GM21717 (cell line): ENCODE measurements around the gene MANSC4.

Experiments
- ATAC-seq: cut with Tn5 transposase; IDR thresholded peaks from one replicate; pipeline ENCODE4 v1.9.1; 2021; ENCODE audit warnings: mild to moderate bottlenecking, moderate library complexity; ENCODE audit not compliant: unreplicated experiment

The MANSC4 gene

DNA sequence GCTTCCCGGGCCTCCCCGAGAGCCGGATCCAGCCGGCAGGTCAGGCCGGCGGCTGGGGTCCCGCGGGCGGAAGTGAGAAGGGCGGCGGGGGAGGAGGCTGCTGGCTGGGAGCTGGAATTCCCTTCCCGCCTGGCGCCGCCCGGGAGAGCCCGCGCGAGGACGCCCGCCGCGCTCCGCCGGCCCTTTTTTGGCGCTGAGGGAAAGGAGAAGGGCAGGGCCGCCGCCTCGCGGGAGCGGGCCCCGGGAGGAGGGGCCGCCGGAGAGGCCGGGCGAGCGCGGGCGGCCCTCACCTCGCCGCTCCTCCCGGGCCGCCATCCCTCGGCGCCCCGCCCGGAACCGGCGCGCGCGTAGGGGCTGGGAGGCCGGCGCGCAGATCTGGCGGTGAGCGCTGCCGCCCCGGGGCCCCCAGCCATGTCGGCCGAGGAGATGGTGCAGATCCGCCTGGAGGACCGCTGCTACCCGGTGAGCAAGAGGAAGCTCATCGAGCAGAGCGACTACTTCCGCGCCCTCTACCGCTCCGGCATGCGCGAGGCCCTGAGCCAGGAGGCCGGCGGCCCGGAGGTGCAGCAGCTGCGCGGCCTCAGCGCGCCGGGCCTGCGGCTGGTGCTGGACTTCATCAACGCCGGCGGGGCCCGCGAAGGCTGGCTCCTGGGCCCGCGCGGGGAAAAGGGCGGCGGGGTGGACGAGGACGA lies at the start of gene MANSC4, which contains the start of gene KLHL42:
Gene MANSC4 (minus strand): TSS at position 317 of the 692 bp plus-strand sequence. CDS start 8,960 bp downstream, outside the sequence.
Gene KLHL42 (plus strand): TSS at position 314 of the 692 bp plus-strand sequence. CDS start 98 bp downstream, at position 412.
- ATAC-seq, result peak; percentile 80

DNA sequence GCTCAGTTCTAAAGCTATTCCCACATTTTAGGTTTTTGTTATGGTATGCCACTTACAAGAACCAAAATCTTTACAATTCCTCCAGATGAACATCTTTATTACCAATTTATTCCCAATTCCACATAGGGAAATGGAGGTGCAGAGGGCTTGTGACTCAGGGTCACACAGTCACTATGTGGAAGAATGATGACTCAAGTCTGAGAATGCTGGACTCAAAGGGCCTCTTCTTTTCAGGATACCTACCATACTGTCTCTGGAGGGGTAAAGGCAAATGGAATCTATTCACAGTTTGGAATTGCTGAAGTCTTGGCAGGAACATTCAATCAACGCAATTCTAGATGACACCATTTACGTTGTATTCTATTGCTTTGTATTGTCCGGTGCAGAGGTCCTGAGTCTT lies 48.2 kb upstream of the MANSC4 start:
- no peak for ATAC-seq

DNA sequence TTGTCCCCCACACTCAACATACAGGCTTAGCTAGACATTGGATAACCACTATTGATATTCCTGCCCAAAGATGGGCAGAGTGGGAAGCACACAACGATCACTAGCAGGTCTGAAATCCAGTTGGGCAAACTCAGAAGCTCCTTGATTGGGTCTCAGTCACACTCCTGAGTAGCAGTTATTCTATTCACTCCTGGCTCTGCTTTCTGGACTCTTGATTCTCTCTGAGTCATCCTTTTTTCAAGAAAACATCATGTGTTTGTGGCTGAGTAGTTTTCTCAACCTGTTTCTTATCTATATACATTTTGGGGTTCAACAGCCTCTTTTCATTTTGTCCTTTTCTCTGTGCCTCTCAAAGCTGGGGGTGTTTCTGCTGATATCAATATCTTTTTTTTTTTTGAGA lies 46.0 kb upstream of the MANSC4 start:
- no peak for ATAC-seq

DNA sequence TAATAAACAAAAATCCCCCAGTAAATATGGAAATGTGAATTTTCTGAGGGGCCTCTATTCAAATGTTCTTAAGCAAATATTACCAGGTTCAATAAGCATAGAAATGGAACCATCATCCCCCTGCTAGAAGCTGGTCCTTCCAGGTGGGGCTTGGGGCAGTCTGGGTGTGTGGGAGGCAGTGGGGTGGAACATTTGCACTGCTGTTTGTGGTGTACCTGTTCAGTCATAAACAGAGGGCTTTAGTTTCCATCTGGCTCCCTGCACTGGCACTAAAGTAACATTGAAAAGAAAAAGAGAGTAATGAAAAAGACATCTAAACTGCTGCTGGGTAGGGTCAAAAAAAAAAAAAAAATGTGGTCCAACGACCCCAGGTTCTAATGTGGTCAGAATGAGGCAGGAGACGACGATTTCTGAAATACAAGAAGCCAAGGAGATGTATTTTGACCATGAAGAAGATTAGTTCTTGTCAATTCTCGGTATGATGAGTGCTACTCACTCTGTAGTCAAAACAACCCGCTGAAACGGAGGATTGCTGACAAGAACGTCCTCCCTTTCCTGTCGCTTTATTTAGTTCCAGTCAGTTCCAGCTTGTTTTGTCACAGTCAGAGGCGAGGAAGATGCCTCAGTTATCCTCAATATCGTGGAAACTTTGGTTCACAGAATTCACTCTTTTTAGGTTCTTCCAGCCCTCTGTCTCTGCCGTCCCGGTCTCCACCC lies 44.2 kb upstream of the MANSC4 start:
- peak; percentile 73 for ATAC-seq

DNA sequence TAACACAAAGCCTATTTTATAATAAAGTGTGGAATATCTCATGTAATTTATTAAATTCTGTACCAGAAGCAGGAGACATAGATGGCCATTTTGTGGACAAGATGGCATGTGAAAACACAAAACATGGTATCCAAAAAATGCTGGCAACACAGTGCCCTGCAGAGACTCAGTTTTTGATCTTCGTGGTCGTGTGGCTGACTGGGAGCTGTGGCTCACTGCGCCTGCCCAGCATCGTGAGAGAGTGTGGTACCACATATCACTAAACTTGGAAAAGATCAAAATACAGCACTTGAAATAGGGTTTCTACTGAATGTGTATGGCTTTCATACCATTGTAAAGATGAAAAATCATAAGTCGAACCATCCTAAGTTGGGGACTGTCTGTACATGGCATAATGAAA lies 43.0 kb upstream of the MANSC4 start:
- no peak for ATAC-seq

DNA sequence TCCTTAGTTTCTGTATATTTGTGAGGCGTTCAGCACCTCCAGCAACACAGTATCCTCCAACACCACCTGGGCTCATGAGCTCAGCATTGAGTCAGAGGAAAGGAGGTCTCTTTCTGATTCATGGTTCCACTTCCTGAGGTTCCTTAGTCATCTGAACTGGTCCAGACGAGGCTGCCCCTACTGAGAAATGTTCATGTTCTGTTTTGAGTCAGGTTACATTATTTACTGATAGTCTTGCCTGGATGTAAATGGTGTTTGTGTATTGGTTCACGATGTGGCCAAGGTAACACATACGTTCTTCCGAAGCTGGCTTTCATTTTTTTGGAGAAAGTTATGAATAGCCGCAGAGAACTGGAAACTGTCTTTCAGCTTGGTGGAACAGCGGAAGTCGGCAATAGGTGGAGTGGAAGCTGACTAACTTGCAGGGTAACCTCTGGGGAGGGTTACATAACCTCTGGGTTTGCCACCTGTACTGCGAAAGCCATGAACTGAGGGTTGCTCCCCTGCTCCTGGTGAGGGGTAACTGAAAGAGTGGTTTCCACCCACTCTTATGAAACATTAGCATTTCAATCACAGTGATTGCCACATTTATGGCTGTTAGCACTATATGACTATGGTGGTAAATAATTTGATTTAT lies 42.2 kb upstream of the MANSC4 start:
- peak; percentile 78 for ATAC-seq

DNA sequence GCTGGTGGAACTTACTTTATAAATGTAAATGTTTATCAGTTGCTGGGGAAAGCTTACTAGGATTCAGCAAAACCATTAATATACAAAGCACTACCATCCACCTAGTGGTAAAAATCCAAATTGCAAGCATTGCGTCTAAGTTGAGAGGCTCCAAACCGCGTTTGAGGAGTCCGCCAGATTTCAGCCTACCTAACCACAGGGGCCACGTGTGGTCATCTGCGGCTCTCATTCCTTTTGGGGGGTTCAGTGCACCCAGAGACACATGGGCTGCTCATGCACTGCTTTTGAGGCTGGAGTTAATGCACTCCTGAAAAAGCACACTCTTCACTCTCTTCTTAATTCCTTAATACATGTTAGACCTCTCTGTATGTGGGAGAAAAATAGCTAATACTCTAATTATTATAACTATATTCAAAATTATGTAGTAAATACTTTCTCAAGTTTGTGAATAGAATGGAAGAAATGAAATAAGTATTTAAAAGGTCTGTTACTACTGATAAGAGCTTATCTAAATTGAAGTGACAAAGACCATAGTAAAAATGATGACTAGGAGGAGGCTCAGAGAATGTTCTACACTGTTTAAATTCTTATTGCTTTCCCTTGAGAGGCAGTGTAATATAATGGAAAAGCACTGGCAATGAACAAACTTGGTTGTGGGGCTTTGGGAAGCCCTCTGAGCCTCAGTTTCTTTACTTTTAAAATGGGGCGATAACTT lies 41.4 kb upstream of the MANSC4 start:
- ATAC-seq, result no peak

DNA sequence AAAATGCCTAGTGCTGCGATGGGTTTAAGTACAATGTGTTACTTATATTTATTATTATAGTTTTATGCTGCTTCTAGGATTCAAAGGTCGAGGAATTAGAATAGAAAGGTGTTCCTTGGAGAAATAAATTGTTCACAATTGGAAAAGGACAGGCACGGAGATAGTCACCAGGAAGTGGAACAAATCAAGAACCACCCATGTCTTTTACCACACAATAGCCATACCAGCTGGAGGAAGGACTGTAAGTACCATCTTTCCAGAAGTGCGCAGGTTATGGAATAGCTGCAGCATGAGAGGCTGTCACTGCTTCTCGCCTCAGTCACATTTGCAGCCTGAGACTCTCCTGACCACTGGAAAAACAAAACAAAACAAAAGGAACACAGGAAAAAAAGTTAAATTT lies 40.5 kb upstream of the MANSC4 start:
- no peak for ATAC-seq

DNA sequence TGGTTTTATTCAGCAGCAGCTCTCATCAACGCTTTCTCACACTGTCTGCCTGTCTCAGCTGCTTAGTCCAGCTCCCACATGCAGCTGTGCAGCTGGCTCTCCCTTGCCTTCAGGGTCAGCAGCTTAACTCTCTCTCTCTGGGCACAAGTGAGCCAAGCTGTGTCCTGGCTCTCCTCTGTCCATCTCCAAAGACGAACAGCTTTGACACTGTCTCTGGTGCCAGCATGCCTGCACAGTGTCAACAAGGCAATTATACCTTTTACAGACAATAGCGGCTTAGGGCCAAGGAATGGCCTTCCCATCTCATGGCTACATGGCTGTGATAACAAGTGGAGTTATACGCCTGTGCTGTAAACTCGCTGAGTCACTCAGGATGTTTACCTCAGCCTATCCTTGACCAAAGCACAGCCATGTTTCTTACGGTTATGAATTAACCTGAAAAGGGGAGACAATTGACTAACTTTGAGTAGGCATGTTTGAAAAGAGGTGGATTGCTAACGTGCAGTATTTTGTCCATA lies 38.4 kb upstream of the MANSC4 start:
- ATAC-seq, result no peak

DNA sequence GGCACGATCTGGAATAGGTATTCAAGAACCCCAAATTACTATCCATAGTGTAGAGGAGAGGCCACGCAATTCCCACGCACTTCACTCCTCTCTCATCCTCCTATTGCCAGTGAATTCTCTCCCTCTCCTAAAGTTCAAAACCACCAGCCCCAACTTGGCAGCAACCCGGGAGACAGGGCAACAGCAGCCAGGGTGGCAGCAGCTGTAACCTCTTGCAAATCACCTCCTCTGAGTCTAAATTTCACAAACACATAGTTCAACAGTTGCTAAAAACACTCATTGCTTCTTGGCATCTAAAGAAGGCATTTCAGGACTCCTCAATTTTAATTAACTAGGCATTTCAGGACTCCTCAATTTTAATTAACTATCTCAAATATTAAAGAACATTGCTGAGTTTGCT lies 37.7 kb upstream of the MANSC4 start:
- ATAC-seq, result no peak

DNA sequence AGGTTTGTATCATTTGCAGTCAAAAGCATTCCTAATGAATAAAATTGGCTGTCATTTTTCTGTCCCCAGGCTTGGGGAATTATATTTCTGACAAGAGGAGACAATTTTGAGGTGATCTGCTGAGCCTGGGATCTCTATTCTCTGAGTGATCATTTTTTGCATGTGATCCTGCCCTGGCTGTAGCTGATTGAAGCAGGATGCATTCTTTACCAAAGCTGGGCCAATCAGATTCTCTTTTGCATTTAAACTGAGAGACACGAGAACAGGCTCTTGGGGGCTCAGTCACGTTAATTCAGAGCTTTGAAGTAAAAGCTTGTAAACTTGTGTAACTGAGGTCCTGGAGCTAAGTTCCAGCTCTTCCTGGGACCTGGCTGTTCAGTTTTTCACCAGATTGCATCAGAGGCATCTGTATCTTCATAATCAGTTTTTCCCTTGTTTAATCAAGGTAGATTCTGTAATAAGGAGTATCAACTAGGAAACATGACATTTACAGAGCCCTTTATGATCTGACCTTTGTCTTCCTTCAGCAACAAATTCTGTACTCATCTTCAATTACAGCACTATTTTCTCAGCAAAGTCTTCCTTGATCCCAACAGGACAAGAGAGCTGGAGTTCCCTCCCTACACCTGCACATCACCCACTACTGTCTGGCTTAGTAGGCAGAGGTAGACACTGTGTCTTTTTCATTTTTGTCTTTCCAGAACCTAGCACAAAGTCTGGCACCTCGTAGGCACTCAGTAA lies 35.0 kb upstream of the MANSC4 start:
- ATAC-seq, result no peak

DNA sequence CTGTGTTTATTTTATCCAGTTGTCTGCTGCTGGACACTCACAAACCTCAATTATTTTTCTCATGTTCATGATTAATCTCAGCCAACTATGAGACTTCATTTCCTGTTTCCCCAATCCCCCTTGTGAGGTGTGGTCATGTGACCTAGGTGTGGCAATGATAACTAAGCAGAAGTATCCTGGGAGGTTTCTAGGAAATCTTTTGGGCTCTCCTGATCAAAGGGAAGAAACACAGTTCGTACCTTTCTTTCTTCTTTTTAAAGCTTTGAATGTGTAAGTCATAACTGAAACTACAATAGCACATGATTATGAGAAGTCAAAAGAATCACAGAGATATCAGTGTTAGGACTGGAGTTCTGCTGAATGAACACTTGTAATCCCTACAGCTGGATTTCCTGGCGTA lies 34.4 kb upstream of the MANSC4 start:
- ATAC-seq, result no peak

DNA sequence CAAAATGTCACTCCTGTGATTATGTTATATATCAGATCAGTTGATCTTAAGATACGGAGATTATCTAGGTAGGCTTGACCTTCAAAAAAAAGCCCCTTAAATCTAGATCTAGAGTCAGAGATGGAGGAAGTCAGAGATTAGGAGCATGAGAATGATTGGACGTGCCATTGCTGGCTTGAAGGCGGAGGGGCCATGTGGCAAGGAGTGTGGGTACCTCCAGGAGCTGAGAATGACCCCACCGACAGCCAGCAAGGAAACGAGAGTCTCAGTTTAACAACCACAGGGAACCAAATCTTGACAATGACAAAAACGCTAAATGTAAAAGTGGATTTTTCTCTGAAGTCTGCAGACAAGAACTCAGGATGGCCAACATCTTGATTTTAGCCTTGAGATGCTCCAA lies 32.5 kb upstream of the MANSC4 start:
- ATAC-seq, result no peak

DNA sequence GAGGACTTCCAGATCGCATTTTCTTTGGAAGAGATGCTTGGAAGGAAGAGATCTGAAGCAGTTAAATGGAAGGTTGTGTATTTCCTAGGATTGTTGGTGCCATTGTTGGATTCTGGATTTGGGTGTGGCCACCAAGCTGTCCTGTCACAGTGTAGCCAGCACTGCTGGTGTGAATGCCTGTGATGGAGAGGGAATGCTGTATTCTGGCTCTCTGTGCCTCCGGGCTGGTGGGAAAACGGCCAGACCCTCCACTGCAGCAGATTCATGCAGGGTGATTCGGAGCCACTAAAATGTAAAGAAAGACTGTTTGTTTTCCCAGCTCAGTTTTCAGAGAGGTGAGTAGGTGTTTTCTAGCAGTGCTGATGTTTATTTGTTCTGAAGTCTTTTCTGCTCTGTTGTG lies 30.7 kb upstream of the MANSC4 start:
- no peak for ATAC-seq

DNA sequence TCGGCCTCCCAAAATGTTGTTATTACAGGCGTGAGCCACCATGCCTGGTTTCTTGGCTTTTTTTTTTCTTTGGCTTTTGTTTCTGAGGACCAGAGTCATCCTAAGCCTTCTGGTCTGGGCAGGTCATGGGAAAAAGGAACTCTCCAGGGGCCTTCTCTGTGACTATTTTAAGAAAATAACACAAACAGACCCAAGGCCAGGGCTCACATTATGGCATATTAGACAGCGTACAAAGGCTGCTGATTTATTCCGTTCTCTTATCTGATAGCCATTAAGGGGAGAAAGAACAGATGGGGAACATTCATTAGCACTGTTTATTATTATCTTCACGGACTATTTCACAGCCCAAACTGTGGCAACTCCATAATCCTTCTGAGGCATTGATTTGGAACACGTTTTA lies 28.8 kb upstream of the MANSC4 start:
- ATAC-seq, result no peak

DNA sequence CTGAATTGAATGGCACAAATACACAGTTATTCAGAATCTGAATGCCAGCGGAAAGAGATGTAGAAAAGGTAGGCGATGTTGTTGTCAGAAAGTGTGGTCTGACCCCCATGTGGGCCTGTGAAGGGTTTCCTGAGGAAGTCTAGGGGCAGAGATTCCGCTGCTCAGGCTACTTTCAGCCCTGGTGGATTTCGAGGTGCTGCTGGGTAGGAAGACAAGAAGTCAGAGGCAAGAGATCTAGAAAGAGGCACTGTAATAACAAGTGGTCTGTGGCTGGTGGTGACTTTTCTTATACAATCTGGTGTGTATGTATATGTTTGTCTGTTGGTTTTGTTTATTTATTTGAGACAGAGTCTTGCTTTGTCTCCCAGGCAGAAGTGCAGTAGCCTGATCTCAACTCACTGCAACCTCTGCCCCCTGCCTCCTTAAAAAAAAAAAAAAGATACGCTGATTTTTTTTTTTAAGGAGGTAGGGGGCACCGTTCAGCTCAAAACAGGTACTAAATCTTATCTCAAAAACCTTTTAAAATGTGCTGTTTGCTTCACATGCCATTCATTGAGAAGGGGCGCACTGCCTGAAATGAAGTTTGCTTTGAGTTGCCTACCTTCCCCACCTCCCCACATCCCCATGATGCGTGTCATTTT lies 27.1 kb upstream of the MANSC4 start:
- no peak for ATAC-seq

DNA sequence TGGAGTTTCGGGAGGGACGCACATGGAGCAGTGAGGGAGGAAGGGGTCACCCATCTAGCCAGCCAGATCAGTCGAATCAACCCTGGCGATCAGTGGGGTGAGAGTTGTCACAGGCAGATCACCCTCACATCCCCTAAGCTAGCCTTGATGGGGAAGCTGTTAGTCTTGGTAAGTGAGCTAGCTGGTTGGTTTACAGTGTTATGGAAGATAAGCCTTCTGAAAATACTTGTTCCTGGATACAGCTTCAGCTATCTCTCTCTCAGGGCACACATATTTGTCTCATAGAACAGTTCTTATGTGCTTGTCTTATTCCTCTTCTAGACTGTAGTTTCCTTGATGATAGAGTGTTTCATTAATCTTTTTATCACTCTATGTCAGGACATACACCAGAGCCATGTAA lies 26.2 kb upstream of the MANSC4 start:
- no peak for ATAC-seq

DNA sequence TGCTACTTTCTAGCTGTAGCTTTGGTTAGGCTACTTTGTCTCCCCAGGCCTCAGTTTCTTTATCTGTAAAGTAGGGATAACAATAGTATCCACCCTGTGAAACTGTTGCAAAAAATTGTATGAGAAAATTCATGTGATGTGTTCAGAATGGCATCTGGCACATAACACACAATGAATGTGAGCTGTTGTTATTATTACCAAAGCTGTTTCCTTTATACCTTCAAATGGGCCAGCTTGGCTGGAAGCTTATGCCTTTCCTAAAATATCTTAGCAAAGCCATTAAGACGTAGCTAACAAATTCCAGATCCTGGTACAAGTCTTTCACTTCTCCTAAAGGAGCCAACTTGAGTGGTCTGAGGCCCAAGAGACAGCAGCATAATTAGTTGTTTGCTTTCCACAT lies 25.2 kb upstream of the MANSC4 start:
- no peak for ATAC-seq

DNA sequence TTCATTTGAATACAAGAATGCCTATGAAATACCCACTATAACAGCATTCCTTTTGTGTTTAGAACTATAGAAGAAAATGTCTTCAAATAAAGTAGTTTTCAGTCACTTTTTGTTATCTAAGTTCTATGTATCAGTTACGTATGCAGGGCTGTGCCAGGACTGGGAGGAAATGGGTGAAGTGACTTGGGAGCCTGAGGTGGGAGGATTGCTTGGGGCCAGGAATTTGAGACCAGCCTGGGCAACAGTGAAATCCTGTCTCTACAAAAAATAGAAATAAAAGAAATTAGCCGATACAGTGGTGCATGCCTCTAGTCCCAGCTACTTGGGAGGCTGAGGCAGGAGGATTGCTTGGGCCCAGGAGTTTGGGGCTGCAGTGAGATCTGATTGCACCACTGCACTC lies 22.9 kb upstream of the MANSC4 start:
- no peak for ATAC-seq

DNA sequence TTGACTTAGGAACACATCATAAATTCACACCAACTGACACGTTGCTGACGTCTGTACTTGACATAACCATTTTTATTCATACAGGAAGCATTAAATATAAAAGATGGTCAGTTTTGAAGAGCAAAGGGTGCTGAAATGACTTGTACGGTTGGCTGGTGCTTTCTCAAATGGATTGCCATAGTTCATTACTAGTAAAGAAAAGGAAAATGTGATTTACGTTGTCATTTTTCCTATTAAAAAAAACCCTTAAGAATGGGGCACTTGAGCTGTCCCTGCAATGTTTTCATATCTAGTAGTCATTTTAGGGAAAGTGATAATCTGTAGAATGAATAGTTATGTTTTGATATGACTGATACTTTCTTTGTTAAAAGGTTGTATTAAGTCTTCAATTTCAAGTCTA lies 22.5 kb upstream of the MANSC4 start:
- ATAC-seq, result no peak
